Activated CD8-positive, alpha-beta memory T cell treated with anti-CD3 and anti-CD28 coated beads, Interleukin-2, amount 50 U/mL, for 1 hour (primary cell): ENCODE measurements around the gene CCDC159.

Experiments used
- DNase-seq: peaks from one replicate; pipeline ENCODE4 v3.0.0-alpha.2; 2020; ENCODE audit errors: extremely low read depth

Gene CCDC159

DNA sequence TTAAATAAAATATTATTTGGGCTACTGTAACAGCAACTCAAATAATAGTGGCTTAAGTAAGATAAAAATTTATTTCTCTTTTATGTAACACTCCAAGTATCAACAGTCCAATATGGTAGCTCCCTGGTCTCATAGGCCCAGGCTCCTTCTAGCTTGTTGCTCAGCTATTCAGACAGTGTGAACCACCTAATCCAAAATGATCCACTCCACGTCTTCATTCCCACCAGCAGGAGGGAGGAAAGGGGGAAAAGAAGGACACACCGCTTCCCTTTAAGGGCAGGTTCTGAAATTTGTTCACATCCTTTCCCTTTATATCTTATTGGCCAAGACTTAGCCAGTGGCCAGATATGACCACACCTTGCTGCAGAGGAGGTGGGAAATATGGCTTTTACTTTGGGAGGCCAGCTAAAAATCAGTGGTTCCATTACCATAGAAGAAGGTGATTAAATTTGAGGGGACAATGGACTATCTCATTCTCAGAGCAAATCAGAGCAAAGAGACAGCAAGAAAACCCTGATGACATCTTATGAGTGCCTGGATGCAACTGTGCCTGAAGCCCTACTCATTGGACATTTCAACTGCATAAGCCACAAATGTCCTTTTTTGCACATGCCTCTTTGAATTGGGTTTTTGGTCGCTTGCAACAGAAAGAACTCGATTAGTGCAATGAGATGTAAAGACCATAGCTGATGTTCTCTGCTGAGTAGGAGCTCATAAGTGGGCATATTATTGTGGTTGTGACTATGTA is 44.8 kb downstream of the CCDC159 start:
- no peak for DNase-seq

GRCh38 chr19:11397089-11397610 is 50.8 kb downstream of the CCDC159 start:
- DNase-seq = no peak

DNA sequence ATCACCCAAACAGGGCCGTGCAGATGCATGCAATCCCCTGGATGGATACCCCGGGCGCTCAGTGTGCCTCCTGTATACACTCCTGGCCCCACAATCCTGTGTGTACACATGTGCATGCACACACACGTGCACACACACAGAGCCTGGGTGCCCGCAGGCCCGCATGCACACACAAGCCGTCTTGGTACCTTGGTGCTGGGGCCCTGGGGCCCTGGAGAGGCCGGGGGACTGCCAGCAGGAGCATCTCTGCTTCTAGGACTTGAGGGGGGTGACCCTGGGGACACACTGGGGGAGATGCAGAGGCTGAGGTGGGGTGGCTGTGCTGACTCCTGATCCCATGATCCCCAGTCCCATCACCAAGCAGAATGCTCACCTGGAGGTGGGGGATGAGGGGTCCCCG is 53.3 kb downstream of the CCDC159 start:
- no peak for DNase-seq

- no peak for DNase-seq
Measured at GRCh38 chr19:11400798-11401197, 54.5 kb downstream of the CCDC159 start.

DNA sequence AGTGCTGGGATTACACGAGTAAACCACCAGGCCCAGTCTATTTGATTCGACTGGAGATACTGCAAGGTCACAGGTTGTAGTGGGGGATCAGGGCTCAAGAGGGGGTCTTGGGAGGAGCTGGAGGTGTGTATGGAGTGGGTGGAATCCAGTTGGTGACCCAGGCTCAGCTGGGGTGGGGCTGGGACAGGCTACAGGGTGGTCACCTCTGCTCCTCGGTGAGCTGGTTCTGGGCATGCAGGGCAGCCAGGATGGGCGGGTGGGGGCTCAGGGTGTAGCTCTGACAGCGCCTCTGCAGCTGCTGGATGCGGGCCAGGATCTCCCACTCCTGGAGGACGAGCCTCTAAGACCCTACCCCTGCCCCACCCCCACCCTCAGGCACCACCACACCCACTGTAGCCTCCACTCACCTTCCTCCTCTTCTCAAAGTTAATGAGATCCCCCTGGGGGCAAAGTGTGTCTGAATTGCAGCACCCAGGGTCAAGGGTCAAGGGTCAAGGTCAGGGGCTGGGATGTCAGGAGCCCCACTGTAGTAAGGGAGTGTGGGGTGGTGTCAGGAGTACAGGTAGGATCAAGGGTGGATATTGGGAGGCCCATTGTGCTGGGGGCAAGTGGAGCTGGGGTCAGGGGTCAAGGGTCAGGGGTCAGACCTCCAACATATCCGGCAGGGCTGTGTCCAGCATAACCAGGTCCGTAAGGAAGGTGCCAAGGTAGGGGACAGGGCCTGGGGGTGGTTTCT is 55.7 kb downstream of the CCDC159 start:
- DNase-seq = no peak
